GM10266 (cell line): ENCODE data around the gene YIF1B.
"Not testable (repeated sequence)": the region's sequence is repeated elsewhere in the genome, so short reads cannot be mapped to it uniquely, and the experiment has no call there.

Source experiments
- DNase-seq: peaks from one replicate; pipeline ENCODE4 v3.0.0; 2012; ENCODE audit errors: extremely low spot score
- CTCF ChIP-seq: IDR thresholded peaks from 2 replicates; pipeline ENCODE4 v1.5.1; 2012; ENCODE audit warnings: mild to moderate bottlenecking, low read depth; ENCODE audit not compliant: control insufficient read depth, insufficient read depth; ENCODE audit errors: missing control alignments

YIF1B gene

GRCh38 chr19:38264486-38265212 is 51.1 kb downstream of the YIF1B start, which contains the start of gene SPINT2:
Gene SPINT2, plus strand, starts transcription at chr19:38264573. Its CDS starts 320 bp downstream, at chr19:38264893.
- no peak for TF ChIP-seq CTCF
- DNase-seq: peak; percentile 60

GRCh38 chr19:38263689-38264485 is 51.9 kb downstream of the YIF1B start:
- peak; percentile 74 for DNase-seq
- no peak for TF ChIP-seq CTCF

- no peak for DNase-seq
- no peak for TF ChIP-seq CTCF
These were observed 53.0 kb downstream of the YIF1B start for GRCh38 chr19:38262585-38263268.

GRCh38 chr19:38261942-38262341 is 53.8 kb downstream of the YIF1B start:
- DNase-seq: not testable (repeated sequence)

- TF ChIP-seq CTCF: no peak
- no peak for DNase-seq
These were observed 60.2 kb downstream of the YIF1B start for GRCh38 chr19:38255383-38256014.

- no peak for DNase-seq
- no peak for TF ChIP-seq CTCF
These were observed 62.0 kb downstream of the YIF1B start for GRCh38 chr19:38253788-38254187.
